Astrocyte (in vitro differentiated cells and primary cell): Measurements from ENCODE around the gene ZNF48. TPM values are rescaled to one million over a fixed set of nuclear protein-coding genes. Genes with fewer than 3 reads are reported as not detected.

ENCODE experiments used
- DNase-seq: peaks from one replicate; pipeline ENCODE4 v3.0.0-alpha.2; 2010; ENCODE audit warnings: low read depth
- FAIRE-seq: peaks from 2 replicates; lab custom pipeline; 2011; peaks lifted over from hg19 to GRCh38; lab: Jason Lieb, UNC
- H2AFZ ChIP-seq: 2 replicates; pipeline ENCODE4 v1.6.0; 2012; ENCODE audit warnings: low read depth, low read length, inconsistent platforms
- H3K27ac ChIP-seq: 2 replicates; pipeline ENCODE4 v1.5.1; 2011; ENCODE audit warnings: low read depth, low read length, inconsistent platforms
- H3K27me3 ChIP-seq: 2 replicates; pipeline ENCODE4 v1.6.0; 2011; ENCODE audit warnings: low read length, inconsistent platforms; ENCODE audit not compliant: insufficient read depth
- H3K36me3 ChIP-seq: 2 replicates; pipeline ENCODE4 v1.5.1; 2011; ENCODE audit warnings: low read length, inconsistent platforms; ENCODE audit not compliant: insufficient read depth
- H3K4me1 ChIP-seq: 2 replicates; pipeline ENCODE4 v1.5.1; 2011; ENCODE audit warnings: low read length, inconsistent platforms; ENCODE audit not compliant: insufficient read depth
- H3K4me2 ChIP-seq: 2 replicates; pipeline ENCODE4 v1.6.0; 2012; ENCODE audit warnings: low read length, inconsistent platforms
- H3K4me3 ChIP-seq: 2 replicates; pipeline ENCODE4 v1.5.1; 2011; ENCODE audit warnings: low read depth, mild to moderate bottlenecking, low read length, inconsistent platforms; ENCODE audit not compliant: insufficient read depth
- H3K79me2 ChIP-seq: 2 replicates; pipeline ENCODE4 v1.6.0; 2012; ENCODE audit warnings: mild to moderate bottlenecking, low read length, inconsistent platforms; ENCODE audit not compliant: insufficient read depth
- H3K9ac ChIP-seq: 2 replicates; pipeline ENCODE4 v1.6.0; 2012; ENCODE audit warnings: mild to moderate bottlenecking, low read length, inconsistent platforms
- H3K9me3 ChIP-seq: 2 replicates; pipeline ENCODE4 v1.5.1; 2012; ENCODE audit warnings: low read depth, mild to moderate bottlenecking, low read length, inconsistent platforms; ENCODE audit not compliant: insufficient read depth
- H4K20me1 ChIP-seq: 2 replicates; pipeline ENCODE4 v1.6.0; 2012; ENCODE audit warnings: low read length, inconsistent platforms; ENCODE audit not compliant: insufficient read depth
- H3K27ac Mint-ChIP-seq: one replicate; pipeline ENCODE4 v1.8.0; 2021; ENCODE audit warnings: mild to moderate bottlenecking, mixed read lengths; ENCODE audit not compliant: unreplicated experiment
- H3K27me3 Mint-ChIP-seq: one replicate; pipeline ENCODE4 v1.8.0; 2021; ENCODE audit warnings: low read depth, mixed read lengths; ENCODE audit not compliant: unreplicated experiment
- H3K36me3 Mint-ChIP-seq: one replicate; pipeline ENCODE4 v1.8.0; 2021; ENCODE audit warnings: low read depth, mixed read lengths; ENCODE audit not compliant: unreplicated experiment
- H3K4me1 Mint-ChIP-seq: one replicate; pipeline ENCODE4 v1.8.0; 2021; ENCODE audit warnings: low read depth, mixed read lengths; ENCODE audit not compliant: unreplicated experiment
- H3K4me3 Mint-ChIP-seq: one replicate; pipeline ENCODE4 v1.8.0; 2021; ENCODE audit warnings: mild to moderate bottlenecking, moderate library complexity, mixed read lengths; ENCODE audit not compliant: unreplicated experiment
- H3K9me3 Mint-ChIP-seq: one replicate; pipeline ENCODE4 v1.8.0; 2021; ENCODE audit warnings: mild to moderate bottlenecking, mixed read lengths; ENCODE audit not compliant: unreplicated experiment
- EZH2 ChIP-seq: IDR thresholded peaks from 2 replicates; pipeline ENCODE4 v1.6.1; 2012; ENCODE audit warnings: mild to moderate bottlenecking, low read length, inconsistent platforms; ENCODE audit not compliant: insufficient read depth
- total RNA-seq: library from RNA; stranded (reverse); gene quantifications from 2 replicates; pipeline ENCODE4 v1.2.1, GENCODE V29; 2021
- TF ChIP-seq, protein P1 (sequence below): IDR thresholded peaks from 2 replicates; pipeline ENCODE4 v1.5.1; 2011; ENCODE audit warnings: low read depth, mild to moderate bottlenecking, inconsistent platforms, low read length, moderate library complexity; ENCODE audit not compliant: insufficient read depth

ZNF48 gene
- total RNA-seq, 1 donor from 2014 or later, result 19.5 TPM

- peaks cover 10% of the 10 kb centered on the region for H3K4me1 ChIP-seq
- peak overlapping the region; percentile 75 for H3K4me3 Mint-ChIP-seq
- H3K9me3 ChIP-seq, result no peaks in the 10 kb centered on the region
- H2AFZ ChIP-seq, result no peak overlapping the region
- peaks cover 15% of the 10 kb centered on the region for H3K4me1 Mint-ChIP-seq
- H3K4me3 ChIP-seq, result no peak overlapping the region
- no peaks in the 10 kb centered on the region for H3K9me3 Mint-ChIP-seq
- H3K36me3 ChIP-seq, result peaks cover 13% of the 10 kb centered on the region
- H3K9ac ChIP-seq, result no peak overlapping the region
- H3K27me3 Mint-ChIP-seq, result no peaks in the 10 kb centered on the region
- H3K36me3 Mint-ChIP-seq, result peaks cover 25% of the 10 kb centered on the region
- no peaks in the 10 kb centered on the region for H3K27me3 ChIP-seq
- peaks cover 43% of the 10 kb centered on the region for H4K20me1 ChIP-seq
- H3K79me2 ChIP-seq, result peaks cover 77% of the 10 kb centered on the region
- H3K4me2 ChIP-seq, result no peak overlapping the region
- no peak for TF ChIP-seq EZH2
- TF ChIP-seq, protein P1, sequence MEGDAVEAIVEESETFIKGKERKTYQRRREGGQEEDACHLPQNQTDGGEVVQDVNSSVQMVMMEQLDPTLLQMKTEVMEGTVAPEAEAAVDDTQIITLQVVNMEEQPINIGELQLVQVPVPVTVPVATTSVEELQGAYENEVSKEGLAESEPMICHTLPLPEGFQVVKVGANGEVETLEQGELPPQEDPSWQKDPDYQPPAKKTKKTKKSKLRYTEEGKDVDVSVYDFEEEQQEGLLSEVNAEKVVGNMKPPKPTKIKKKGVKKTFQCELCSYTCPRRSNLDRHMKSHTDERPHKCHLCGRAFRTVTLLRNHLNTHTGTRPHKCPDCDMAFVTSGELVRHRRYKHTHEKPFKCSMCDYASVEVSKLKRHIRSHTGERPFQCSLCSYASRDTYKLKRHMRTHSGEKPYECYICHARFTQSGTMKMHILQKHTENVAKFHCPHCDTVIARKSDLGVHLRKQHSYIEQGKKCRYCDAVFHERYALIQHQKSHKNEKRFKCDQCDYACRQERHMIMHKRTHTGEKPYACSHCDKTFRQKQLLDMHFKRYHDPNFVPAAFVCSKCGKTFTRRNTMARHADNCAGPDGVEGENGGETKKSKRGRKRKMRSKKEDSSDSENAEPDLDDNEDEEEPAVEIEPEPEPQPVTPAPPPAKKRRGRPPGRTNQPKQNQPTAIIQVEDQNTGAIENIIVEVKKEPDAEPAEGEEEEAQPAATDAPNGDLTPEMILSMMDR, result no peak
- DNase-seq (no peak), FAIRE-seq (no peak)
- H3K27ac ChIP-seq, result no peak overlapping the region
- H3K27ac Mint-ChIP-seq, result no peak overlapping the region
Observed at GRCh38 chr16:30357715-30358576, 37.3 kb upstream of the ZNF48 start.

- Mint-ChIP-seq H3K4me3 (no peak overlapping the region), H3K9me3 (no peaks in the 10 kb centered on the region), H3K4me1 (peaks cover 15% of the 10 kb centered on the region), H3K27me3 (no peaks in the 10 kb centered on the region), H3K36me3 (peaks cover 26% of the 10 kb centered on the region), H3K27ac (no peak overlapping the region)
- Histone ChIP-seq H3K27ac (no peak overlapping the region), H3K9me3 (no peaks in the 10 kb centered on the region), H4K20me1 (peaks cover 43% of the 10 kb centered on the region), H3K27me3 (no peaks in the 10 kb centered on the region), H2AFZ (no peak overlapping the region), H3K4me3 (no peak overlapping the region), H3K79me2 (peaks cover 77% of the 10 kb centered on the region), H3K4me2 (no peak overlapping the region), H3K4me1 (peaks cover 10% of the 10 kb centered on the region), H3K9ac (no peak overlapping the region), H3K36me3 (peaks cover 19% of the 10 kb centered on the region)
- DNase-seq (no peak), FAIRE-seq (no peak)
- TF ChIP-seq, protein P1, result no peak
- no peak for TF ChIP-seq EZH2
Observed at GRCh38 chr16:30358577-30358936, 36.7 kb upstream of the ZNF48 start.
